Esophagus squamous epithelium (tissue), 4 donors: ENCODE data around the gene DGKB.

ENCODE experiments used
- POLR2A ChIP-seq, 4 donors: fragments of 450-650 bp; IDR thresholded peaks; one replicate each; pipeline ENCODE4 v1.6.1; 2017; ENCODE audit warnings: antibody characterized with exemption in 4 of 4, mild to moderate bottlenecking in 4 of 4, moderate library complexity in 3 of 4
- TF ChIP-seq, protein P1 (sequence below), 6 experiments: fragments of 450-650 bp in 4 of 6; fragments of 200-600 bp in 2 of 6; sonication (generic) in 2 of 6; IDR thresholded peaks; one replicate each; pipeline ENCODE4 v1.5.1; 2016 to 2019; ENCODE audit warnings: antibody characterized with exemption in 6 of 6, mild to moderate bottlenecking in 4 of 6, moderate library complexity in 4 of 6

DNA sequence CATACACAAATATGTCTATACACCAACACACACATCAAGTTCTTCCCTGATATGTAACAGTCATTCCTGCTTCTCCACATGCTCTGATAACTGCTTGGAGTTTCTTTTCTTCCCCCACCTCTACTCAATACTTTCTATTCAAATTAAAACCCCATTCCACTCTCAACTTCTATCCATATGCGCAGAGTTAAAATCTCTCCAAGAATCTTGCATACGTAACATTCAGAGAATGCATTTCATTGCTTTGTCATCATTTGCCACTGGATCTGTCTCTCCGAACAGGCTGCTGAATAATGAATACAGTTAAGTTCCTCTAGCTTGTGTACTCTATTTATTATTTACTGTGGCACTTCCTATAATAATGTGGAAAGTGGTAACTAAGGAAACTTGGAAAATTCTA, 68.8 kb downstream of the DGKB start:
- TF ChIP-seq, protein P1, sequence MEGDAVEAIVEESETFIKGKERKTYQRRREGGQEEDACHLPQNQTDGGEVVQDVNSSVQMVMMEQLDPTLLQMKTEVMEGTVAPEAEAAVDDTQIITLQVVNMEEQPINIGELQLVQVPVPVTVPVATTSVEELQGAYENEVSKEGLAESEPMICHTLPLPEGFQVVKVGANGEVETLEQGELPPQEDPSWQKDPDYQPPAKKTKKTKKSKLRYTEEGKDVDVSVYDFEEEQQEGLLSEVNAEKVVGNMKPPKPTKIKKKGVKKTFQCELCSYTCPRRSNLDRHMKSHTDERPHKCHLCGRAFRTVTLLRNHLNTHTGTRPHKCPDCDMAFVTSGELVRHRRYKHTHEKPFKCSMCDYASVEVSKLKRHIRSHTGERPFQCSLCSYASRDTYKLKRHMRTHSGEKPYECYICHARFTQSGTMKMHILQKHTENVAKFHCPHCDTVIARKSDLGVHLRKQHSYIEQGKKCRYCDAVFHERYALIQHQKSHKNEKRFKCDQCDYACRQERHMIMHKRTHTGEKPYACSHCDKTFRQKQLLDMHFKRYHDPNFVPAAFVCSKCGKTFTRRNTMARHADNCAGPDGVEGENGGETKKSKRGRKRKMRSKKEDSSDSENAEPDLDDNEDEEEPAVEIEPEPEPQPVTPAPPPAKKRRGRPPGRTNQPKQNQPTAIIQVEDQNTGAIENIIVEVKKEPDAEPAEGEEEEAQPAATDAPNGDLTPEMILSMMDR (IDR thresholded peaks at IDR 0.05) = no peak
- TF ChIP-seq POLR2A (IDR thresholded peaks at IDR 0.05) = no peak
